HAP-1 (cell line): ENCODE results near the gene MRPL36.

Experiments used
- DNase-seq, 2 experiments: peaks; one replicate each; pipeline ENCODE4 v3.0.0-alpha.2; 2016 to 2020; ENCODE audit warnings: low spot score in 2 of 2
- H3K27me3 ChIP-seq: fragments of 250-450 bp; sonication (Bioruptor Pico); 2 replicates; pipeline ENCODE4 v1.5.1; 2020; ENCODE audit warnings: low read depth, mild to moderate bottlenecking, moderate library complexity
- H3K36me3 ChIP-seq: fragments of 250-450 bp; sonication (Bioruptor Pico); replicated peaks from 2 replicates; pipeline ENCODE4 v1.5.1; 2020; ENCODE audit warnings: mild to moderate bottlenecking
- H3K4me1 ChIP-seq: fragments of 250-450 bp; sonication (Bioruptor Pico); 2 replicates; pipeline ENCODE4 v1.5.1; 2020; ENCODE audit warnings: mild to moderate bottlenecking
- H3K4me3 ChIP-seq: fragments of 250-450 bp; sonication (Bioruptor Pico); 2 replicates; pipeline ENCODE4 v1.5.1; 2020; ENCODE audit warnings: mild to moderate bottlenecking, moderate library complexity
- H3K9me3 ChIP-seq: fragments of 250-450 bp; sonication (Bioruptor Pico); 2 replicates; pipeline ENCODE4 v1.5.1; 2020; ENCODE audit warnings: mild to moderate bottlenecking, moderate library complexity
- in situ Hi-C: fragments of 300-500 bp; cut with MboI; formaldehyde crosslinking; loops from 3 replicates; pipeline ENCODE4 v1.14.3; 2020; ENCODE audit warnings: low sequenced_read_pairs, inconsistent platforms, mixed read lengths

Gene MRPL36

DNA sequence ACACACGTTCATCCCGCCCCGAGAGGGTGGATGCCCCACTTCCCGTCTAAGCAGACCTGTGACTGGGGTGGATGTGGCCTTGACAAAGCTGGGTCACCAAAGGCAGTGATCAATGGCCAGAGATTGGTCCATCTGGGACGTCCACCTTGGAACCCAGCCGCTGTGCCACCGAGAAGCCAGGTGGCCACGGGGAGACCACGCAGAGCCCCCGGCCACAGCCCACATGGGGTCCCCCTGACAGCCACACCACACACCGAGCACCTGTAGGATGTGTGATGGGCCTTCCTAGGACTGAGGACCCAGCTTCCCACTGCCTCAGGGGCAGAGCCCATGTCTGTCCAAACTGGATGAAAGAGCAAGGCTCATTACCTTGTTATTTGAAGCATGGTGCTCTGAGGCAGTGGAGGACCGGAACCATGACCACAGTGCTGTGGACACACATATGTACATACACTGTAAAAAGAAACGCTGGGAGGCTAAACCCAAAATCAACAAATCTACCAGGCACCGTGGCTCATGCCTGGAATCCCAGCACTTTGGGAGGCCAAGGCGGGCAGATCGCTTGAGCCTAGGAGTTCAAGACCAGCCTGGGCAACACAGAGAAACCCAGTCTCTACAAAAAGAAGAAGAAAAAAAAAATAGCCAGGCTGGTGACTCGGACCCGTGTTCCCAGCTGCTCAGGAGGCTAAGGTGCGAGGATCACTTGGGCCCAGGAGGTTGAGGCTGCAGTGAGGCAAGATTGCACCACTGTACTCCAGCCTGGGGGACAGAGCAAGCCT is 50.1 kb downstream of the MRPL36 start:
- Histone ChIP-seq H3K36me3 (no peaks in the 10 kb centered on the region), H3K27me3 (no peaks in the 10 kb centered on the region), H3K4me1 (no peaks in the 10 kb centered on the region), H3K9me3 (no peaks in the 10 kb centered on the region), H3K4me3 (no peak overlapping the region)
- in situ Hi-C loops, result no loop called here
- DNase-seq, result no peak

GRCh38 chr5:1748845-1749244 is 50.8 kb downstream of the MRPL36 start:
- DNase-seq, result no peak
- Histone ChIP-seq H3K36me3 (no peaks in the 10 kb centered on the region), H3K9me3 (no peaks in the 10 kb centered on the region), H3K4me3 (no peak overlapping the region), H3K4me1 (no peaks in the 10 kb centered on the region), H3K27me3 (no peaks in the 10 kb centered on the region)
- in situ Hi-C loops, result no loop called here
